Midbrain (tissue), 1 donor: ENCODE data around the gene HDAC2.
A peak's percentile ranks its signal among the peaks of the same experiment; 100 is the strongest.

Source experiments
- DNase-seq: peaks from one replicate; lab custom pipeline; 2025; lab: John Stamatoyannopoulos, UW

HDAC2 gene

GRCh38 chr6:113909224-113909856 lies 61.6 kb downstream of the HDAC2 start:
- DNase-seq, result peak; percentile 64

- DNase-seq, result no peak
Observed at GRCh38 chr6:113908801-113909200, 62.1 kb downstream of the HDAC2 start.

- DNase-seq, result no peak
Observed at GRCh38 chr6:113907102-113907815, 63.7 kb downstream of the HDAC2 start.

- DNase-seq, result no peak
Observed at GRCh38 chr6:113903666-113904330, 67.2 kb downstream of the HDAC2 start.

- DNase-seq, result no peak
Observed at GRCh38 chr6:113901482-113901881, 69.5 kb downstream of the HDAC2 start.

GRCh38 chr6:113894712-113895674 lies 76.0 kb downstream of the HDAC2 start:
- DNase-seq, result no peak

- DNase-seq, result no peak
Observed at GRCh38 chr6:113893866-113894265, 77.1 kb downstream of the HDAC2 start.

- DNase-seq, result no peak
Observed at GRCh38 chr6:113893451-113893850, 77.5 kb downstream of the HDAC2 start.

GRCh38 chr6:113888956-113889630 lies 81.9 kb downstream of the HDAC2 start:
- no peak for DNase-seq

- DNase-seq, result no peak
Observed at GRCh38 chr6:113888493-113888892, 82.5 kb downstream of the HDAC2 start.

- DNase-seq, result no peak
Observed at GRCh38 chr6:113886512-113886911, 84.4 kb downstream of the HDAC2 start.

GRCh38 chr6:113884011-113884410 lies 86.9 kb downstream of the HDAC2 start:
- DNase-seq, result no peak
